Endothelial cell of umbilical vein (primary cell): Measurements from ENCODE around the gene SGSM2. TPM values are rescaled to one million over a fixed set of nuclear protein-coding genes. Genes with fewer than 3 reads are reported as not detected.

Experiments
- BruUV-seq: library from RNA; stranded (reverse); fragments of 400-500 nt; replicated peaks from 2 replicates; lab custom pipeline; 2021; lab: Mats Ljungman, UMichigan
- CTCF ChIA-PET: fragments of 300-600, 350-600 bp; sonication (Branson Sonifier 250); formaldehyde crosslinking; loops from one replicate; lab custom pipeline; 2021; ENCODE audit warnings: antibody characterized with exemption, inconsistent platforms; lab: Charles Lee
- POLR2A ChIA-PET: fragments of 300-600, 350-600 bp; sonication (Branson Sonifier 250); formaldehyde crosslinking; loops from one replicate; lab custom pipeline; 2021; ENCODE audit warnings: antibody characterized with exemption, inconsistent platforms; lab: Charles Lee
- DNase-seq: peaks from one replicate; pipeline ENCODE4 v3.0.0-alpha.2; 2011; ENCODE audit warnings: low read depth, low spot score
- FAIRE-seq: peaks from 2 replicates; lab custom pipeline; 2011; peaks lifted over from hg19 to GRCh38; lab: Jason Lieb, UNC
- H2AFZ ChIP-seq: 2 replicates; pipeline ENCODE4 v1.6.0; 2012; ENCODE audit warnings: low read depth, low read length, control low read depth, inconsistent platforms
- H3K27ac ChIP-seq: 2 replicates; pipeline ENCODE4 v1.5.1; 2011; ENCODE audit warnings: low read depth, mild to moderate bottlenecking, control low read depth, low read length, moderate library complexity; ENCODE audit not compliant: insufficient read depth
- H3K27me3 ChIP-seq, 2 experiments: 2 replicates each; pipeline versions ENCODE4 v1.6.0 to v1.6.1; 2011; ENCODE audit warnings: low read length in 2 of 2, mixed read lengths in 1 of 2; ENCODE audit not compliant: control insufficient read depth in 2 of 2, insufficient read depth in 2 of 2
- H3K36me3 ChIP-seq, 2 experiments: 2 replicates in 1 of 2; 3 replicates in 1 of 2; pipeline ENCODE4 v1.5.1; 2011; ENCODE audit warnings: low read length in 2 of 2, mild to moderate bottlenecking in 1 of 2, moderate library complexity in 1 of 2; ENCODE audit not compliant: control insufficient read depth in 2 of 2, insufficient read depth in 2 of 2; ENCODE audit errors: extremely low read depth in 1 of 2
- H3K4me1 ChIP-seq: 3 replicates; pipeline ENCODE4 v1.5.1; 2011; ENCODE audit warnings: mild to moderate bottlenecking, low read length; ENCODE audit not compliant: control insufficient read depth, insufficient read depth; ENCODE audit errors: extremely low read depth
- H3K4me2 ChIP-seq: 2 replicates; pipeline ENCODE4 v1.6.1; 2011; ENCODE audit warnings: low read length, control low read depth, mixed read lengths; ENCODE audit not compliant: insufficient read depth
- H3K4me3 ChIP-seq, 3 experiments: fragments of 200-600 bp in 1 of 3; sonication (generic), shearing (Covaris generic) in 1 of 3; replicated peaks in 1 of 3; 2 replicates each; pipeline ENCODE4 v1.5.1; 2011 to 2016; ENCODE audit warnings: control low read depth in 3 of 3, low read length in 3 of 3, mild to moderate bottlenecking in 2 of 3, inconsistent platforms in 1 of 3, low read depth in 1 of 3, moderate library complexity in 1 of 3; ENCODE audit not compliant: insufficient read depth in 1 of 3
- H3K79me2 ChIP-seq: 2 replicates; pipeline ENCODE4 v1.6.0; 2012; ENCODE audit warnings: low read length, inconsistent platforms; ENCODE audit not compliant: control insufficient read depth, insufficient read depth
- H3K9ac ChIP-seq: replicated peaks from 2 replicates; pipeline ENCODE3; 2011; ENCODE audit warnings: low read length, control low read depth; ENCODE audit not compliant: insufficient read depth; ENCODE audit errors: extremely low read depth
- H3K9me1 ChIP-seq: replicated peaks from 3 replicates; pipeline ENCODE4 v1.6.0; 2011; ENCODE audit warnings: mild to moderate bottlenecking, low read length; ENCODE audit not compliant: control insufficient read depth, insufficient read depth; ENCODE audit errors: extremely low read depth
- H3K9me3 ChIP-seq: replicated peaks from 2 replicates; pipeline ENCODE4 v1.5.1; 2012; ENCODE audit warnings: low read length, inconsistent platforms; ENCODE audit not compliant: control insufficient read depth, insufficient read depth
- H4K20me1 ChIP-seq: replicated peaks from 2 replicates; pipeline ENCODE3; 2011; ENCODE audit warnings: mild to moderate bottlenecking, low read length; ENCODE audit not compliant: control insufficient read depth, insufficient read depth; ENCODE audit errors: extremely low read depth
- EZH2 ChIP-seq: IDR thresholded peaks from 2 replicates; pipeline ENCODE4 v1.6.1; 2012; ENCODE audit warnings: borderline replicate concordance, low read depth, mild to moderate bottlenecking, moderate library complexity, low read length, inconsistent platforms; ENCODE audit not compliant: severe bottlenecking
- FOS ChIP-seq: IDR thresholded peaks from 2 replicates; pipeline ENCODE4 v1.6.1; 2011; ENCODE audit warnings: mild to moderate bottlenecking, low read length, moderate library complexity, borderline replicate concordance; ENCODE audit not compliant: insufficient read depth
- GATA2 ChIP-seq: IDR thresholded peaks from 2 replicates; pipeline ENCODE4 v1.7.0; 2011; ENCODE audit warnings: low read depth, mild to moderate bottlenecking, moderate library complexity, mixed read lengths, low read length; ENCODE audit not compliant: insufficient read length, insufficient read depth
- MYC ChIP-seq: IDR thresholded peaks from one replicate; pipeline ENCODE4 v1.6.1; 2011; ENCODE audit warnings: mild to moderate bottlenecking, low read depth, low read length
- POLR2A ChIP-seq: IDR thresholded peaks from 2 replicates; pipeline ENCODE4 v1.6.1; 2012; ENCODE audit warnings: low read depth, mild to moderate bottlenecking, control low read depth, low read length
- POLR2AphosphoS5 ChIP-seq: IDR thresholded peaks from 2 replicates; pipeline ENCODE4 v1.6.1; 2012; ENCODE audit warnings: low read depth, mild to moderate bottlenecking, control low read depth, low read length, moderate library complexity; ENCODE audit not compliant: insufficient read depth
- dilution Hi-C: fragments of 300-500 bp; cut with MboI; formaldehyde crosslinking; loops from one replicate; pipeline ENCODE4 v1.15.0; 2019; ENCODE audit warnings: low sequenced_read_pairs; ENCODE audit not compliant: extremely low pct_ligation_motif_present
- intact Hi-C: fragments of 100-400 bp; cut with micrococcal nuclease; formaldehyde crosslinking; loops from one replicate; pipeline ENCODE4 v1.10.0; 2022
- polyA plus RNA-seq, 4 experiments: library from polyadenylated mRNA; depleted of rRNA in 3 of 4; stranded (reverse) in 3 of 4; unstranded in 1 of 4; fragments of >200 nt; gene quantifications; 2 replicates each; pipeline versions ENCODE4 v1.2.1 to v1.2.3, GENCODE V29; 2011 to 2012; ENCODE audit warnings: missing spikeins in 1 of 4
- total RNA-seq: library from RNA; stranded (reverse); gene quantifications from 2 replicates; pipeline ENCODE4 v1.2.3, GENCODE V29; 2021
- TF ChIP-seq, protein P1 (sequence below), 2 donors: IDR thresholded peaks; 1 replicate in 1 of 2; 2 replicates in 1 of 2; pipeline ENCODE4 v1.5.1; 2011; ENCODE audit warnings: low read length in 2 of 2, mild to moderate bottlenecking in 2 of 2, moderate library complexity in 2 of 2, control low read depth in 1 of 2, inconsistent platforms in 1 of 2, low read depth in 1 of 2; ENCODE audit not compliant: insufficient read depth in 1 of 2; ENCODE audit errors: extremely low read depth in 1 of 2

Gene SGSM2
- total and polyA plus RNA-seq, 2 donors (not counting 3 experiments of a cell fraction or from before 2014, with no cell fraction given), result 61.6 to 94.5 TPM

DNA sequence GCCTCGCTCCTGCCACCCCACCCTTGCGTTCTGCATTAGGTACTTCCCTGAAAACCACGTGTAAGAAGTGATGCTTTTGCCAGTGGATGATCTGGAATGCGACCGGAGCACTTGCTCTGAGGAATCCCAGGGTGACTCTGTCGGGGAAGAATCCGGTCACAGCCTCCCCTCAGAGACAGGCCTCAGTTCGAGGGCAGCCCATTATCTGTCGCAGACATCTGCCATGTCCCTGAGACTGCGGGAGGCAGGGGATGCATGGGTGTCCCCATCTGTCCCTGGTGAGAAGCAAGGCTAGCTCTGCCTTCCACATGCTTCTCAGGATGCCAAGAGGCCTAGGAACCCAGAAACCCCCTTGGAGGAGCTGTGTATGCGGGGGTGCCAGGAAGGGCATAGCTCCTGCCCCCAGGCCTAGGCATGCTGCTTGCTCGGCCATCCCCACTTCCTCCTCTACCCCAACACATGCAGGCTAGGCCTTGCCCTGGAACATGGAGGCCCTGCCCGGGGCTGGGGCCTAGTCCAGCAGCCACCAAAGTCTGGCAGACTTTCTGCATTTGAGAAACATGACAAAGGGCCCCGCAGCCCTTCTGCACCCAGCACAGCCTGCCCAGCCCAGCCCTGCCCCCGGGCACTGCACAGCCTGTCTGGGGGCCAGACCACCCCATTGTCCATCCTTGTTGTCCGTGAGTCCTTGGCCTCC is 43.1 kb downstream of the SGSM2 start:
- no peak overlapping the region for H3K9ac ChIP-seq
- intact Hi-C loops, result no loop called here
- dilution Hi-C loops, result no loop called here

DNA sequence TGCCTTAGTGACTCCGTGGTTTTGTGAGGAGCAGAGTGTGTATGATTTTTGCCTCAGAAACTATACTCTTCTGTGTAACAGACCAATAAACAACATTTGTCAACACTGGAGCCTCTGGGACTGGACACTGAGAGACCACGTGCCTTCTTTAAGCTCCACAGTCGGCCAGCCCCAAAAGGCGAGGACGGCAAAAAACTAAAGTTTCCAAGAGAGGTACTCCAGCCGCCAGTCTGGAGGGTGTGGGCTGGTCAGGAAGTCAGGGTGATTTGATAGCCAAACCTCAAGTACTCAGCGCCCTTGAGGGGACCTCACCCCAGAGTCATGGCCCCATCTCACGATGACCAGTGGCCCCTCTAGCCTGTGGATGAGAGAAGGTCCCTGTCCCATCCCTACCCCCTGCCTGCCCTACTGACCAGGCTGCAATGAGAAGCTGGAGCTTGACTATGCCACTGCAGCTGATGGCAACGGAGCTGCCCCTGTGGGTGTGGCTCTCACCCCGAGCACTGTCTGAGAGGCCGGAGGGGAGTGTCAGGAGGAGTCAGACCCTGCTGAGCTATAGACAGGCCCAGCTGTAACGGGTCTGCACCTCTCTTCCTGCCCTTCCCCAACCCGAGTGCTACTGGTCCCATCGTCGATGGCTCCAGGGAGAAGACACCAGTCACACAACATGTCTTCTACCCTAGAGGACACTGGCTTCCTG is 43.8 kb downstream of the SGSM2 start:
- peaks cover 0 to 23% of the 10 kb centered on the region in 2 experiments for H3K36me3 ChIP-seq
- no peaks in the 10 kb centered on the region for H4K20me1 ChIP-seq
- FAIRE-seq, result no peak
- no peaks in the 10 kb centered on the region for H3K4me1 ChIP-seq
- no peaks in the 10 kb centered on the region for H3K9me3 ChIP-seq
- DNase-seq, result no peak
- no peaks in the 10 kb centered on the region for H3K27me3 ChIP-seq
- BruUV-seq, result no TSS peak
- ChIA-PET CTCF (interaction anchor here (1.4 to 15.2 kb wide), 7 partner anchors 12 to 293 kb away, joined by 3 to 909 read pairs (median 36); no protein-coding TSS in a partner anchor), POLR2A (interaction anchor here (0.5 kb wide), 1 partner anchor 254 kb away, joined by 3 read pairs; no protein-coding TSS in a partner anchor)
- H3K4me3 ChIP-seq, result no peak overlapping the region
- H3K79me2 ChIP-seq, result no peaks in the 10 kb centered on the region
- no peak overlapping the region for H2AFZ ChIP-seq
- intact Hi-C loops (no loop called here), dilution Hi-C loops (no loop called here)
- TF ChIP-seq GATA2 (no peak), POLR2A (no peak), MYC (no peak), EZH2 (no peak), POLR2AphosphoS5 (no peak)
- TF ChIP-seq, protein P1, sequence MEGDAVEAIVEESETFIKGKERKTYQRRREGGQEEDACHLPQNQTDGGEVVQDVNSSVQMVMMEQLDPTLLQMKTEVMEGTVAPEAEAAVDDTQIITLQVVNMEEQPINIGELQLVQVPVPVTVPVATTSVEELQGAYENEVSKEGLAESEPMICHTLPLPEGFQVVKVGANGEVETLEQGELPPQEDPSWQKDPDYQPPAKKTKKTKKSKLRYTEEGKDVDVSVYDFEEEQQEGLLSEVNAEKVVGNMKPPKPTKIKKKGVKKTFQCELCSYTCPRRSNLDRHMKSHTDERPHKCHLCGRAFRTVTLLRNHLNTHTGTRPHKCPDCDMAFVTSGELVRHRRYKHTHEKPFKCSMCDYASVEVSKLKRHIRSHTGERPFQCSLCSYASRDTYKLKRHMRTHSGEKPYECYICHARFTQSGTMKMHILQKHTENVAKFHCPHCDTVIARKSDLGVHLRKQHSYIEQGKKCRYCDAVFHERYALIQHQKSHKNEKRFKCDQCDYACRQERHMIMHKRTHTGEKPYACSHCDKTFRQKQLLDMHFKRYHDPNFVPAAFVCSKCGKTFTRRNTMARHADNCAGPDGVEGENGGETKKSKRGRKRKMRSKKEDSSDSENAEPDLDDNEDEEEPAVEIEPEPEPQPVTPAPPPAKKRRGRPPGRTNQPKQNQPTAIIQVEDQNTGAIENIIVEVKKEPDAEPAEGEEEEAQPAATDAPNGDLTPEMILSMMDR (IDR thresholded peaks at IDR 0.05; ENCODE audit: extremely low read depth in 1 of 2, insufficient read depth in 1 of 2, low read depth in 1 of 2, low read length in 2 of 2), result no peak
- H3K9me1 ChIP-seq, result no peaks in the 10 kb centered on the region
- H3K9ac ChIP-seq, result no peak overlapping the region
- H3K27ac ChIP-seq, result no peak overlapping the region
- H3K4me2 ChIP-seq, result no peak overlapping the region

More for the DNA sequence above, 43.1 kb downstream of the SGSM2 start:
- no peak for DNase-seq
- Histone ChIP-seq H3K9me1 (no peaks in the 10 kb centered on the region), H3K9me3 (no peaks in the 10 kb centered on the region), H3K79me2 (no peaks in the 10 kb centered on the region), H3K4me2 (no peak overlapping the region), H3K4me3 (no peak overlapping the region), H4K20me1 (no peaks in the 10 kb centered on the region), H3K4me1 (no peaks in the 10 kb centered on the region), H2AFZ (no peak overlapping the region), H3K36me3 (peaks cover 0 to 25% of the 10 kb centered on the region in 2 experiments), H3K27me3 (no peaks in the 10 kb centered on the region), H3K27ac (no peak overlapping the region)
- no peak for TF ChIP-seq EZH2
- TF ChIP-seq FOS, result no peak
- TF ChIP-seq POLR2AphosphoS5, result no peak
- TF ChIP-seq MYC, result no peak
- FAIRE-seq, result no peak
- CTCF ChIA-PET, result interaction anchor here (2.4 to 15.2 kb wide), 2 partner anchors 24 to 35 kb away, joined by 36 to 909 read pairs; no protein-coding TSS in a partner anchor
- BruUV-seq, result TSS peak; percentile 48
- POLR2A ChIA-PET, result no interaction called here
